Measurements from ENCODE around the gene UTP14C.

The UTP14C gene

GRCh38 chr13:52012512-52012836 is 12.0 kb upstream of the UTP14C start:
- Histone ChIP-seq H3K18ac (ENCODE audit: low read depth in 1 of 2, low read length in 2 of 2) (peak overlapping the region; percentile 5 to 13), H2BK12ac (ENCODE audit: low read length in 2 of 2) (no peak overlapping the region), H3K36me3 (ENCODE audit: control insufficient read depth in 1 of 2, insufficient read depth in 2 of 2, low read depth in 1 of 2, low read length in 2 of 2) (peaks cover 2 to 7% of the 10 kb centered on the region in 2 experiments), H2BK120ac (ENCODE audit: low read depth, low read length) (peak overlapping the region; percentile 2), H3K4me3 (ENCODE audit: insufficient read depth in 1 of 2, low read depth in 1 of 2, low read length in 2 of 2) (peak overlapping the region; percentile 58 to 97), H3K23ac (ENCODE audit: low read length in 2 of 2) (no peak overlapping the region), H3K27me3 (ENCODE audit: control insufficient read depth in 1 of 2, insufficient read depth in 1 of 2, low read length in 2 of 2) (peaks cover 5 to 28% of the 10 kb centered on the region in 2 experiments), H3K4me2 (ENCODE audit: low read length, poor library complexity, severe bottlenecking) (peak overlapping the region; percentile 47), H3K27ac (ENCODE audit: low read length, poor library complexity, severe bottlenecking) (peak overlapping the region; percentile 4), H2BK5ac (ENCODE audit: low read depth, low read length, poor library complexity, severe bottlenecking) (no peak overlapping the region), H3K4ac (ENCODE audit: low read depth in 1 of 2, low read length in 2 of 2) (peak overlapping the region in 1 of 2 experiments; percentile 81), H3K9ac (ENCODE audit: low read length) (peak overlapping the region; percentile 95), H4K91ac (ENCODE audit: low read length) (peak overlapping the region; percentile 6), H3K14ac (ENCODE audit: low read length in 2 of 2) (no peak overlapping the region), H2BK15ac (ENCODE audit: low read depth, poor library complexity, severe bottlenecking) (no peak overlapping the region), H2AFZ (ENCODE audit: low read depth, low read length) (no peak overlapping the region), H4K8ac (ENCODE audit: low read length) (no peak overlapping the region), H3K9me3 (ENCODE audit: control insufficient read depth, low read length) (no peaks in the 10 kb centered on the region), H2AK5ac (ENCODE audit: low read length, severe bottlenecking) (no peak overlapping the region), H3K4me1 (ENCODE audit: control insufficient read depth, insufficient read depth, low read depth, low read length) (peaks cover 4% of the 10 kb centered on the region), H3K79me1 (replicated peaks; ENCODE audit: low read length, poor library complexity, severe bottlenecking) (peaks cover 21% of the 10 kb centered on the region)
- DNase-seq = no peak
- WGBS = 1% methylated on average over 8 of the region's 8 CpGs

GRCh38 chr13:52016296-52016695 is 8.2 kb upstream of the UTP14C start:
- H2BK12ac ChIP-seq (ENCODE audit: low read length in 2 of 2) = no peak overlapping the region
- H3K23ac ChIP-seq (ENCODE audit: low read length in 2 of 2) = no peak overlapping the region
- H3K18ac ChIP-seq (ENCODE audit: low read depth in 1 of 2, low read length in 2 of 2) = no peak overlapping the region
- no peaks in the 10 kb centered on the region for H3K9me3 ChIP-seq (ENCODE audit: control insufficient read depth, low read length)
- no peak overlapping the region for H3K9ac ChIP-seq (ENCODE audit: low read length)
- no peak overlapping the region for H3K4ac ChIP-seq (ENCODE audit: low read depth in 1 of 2, low read length in 2 of 2)
- no peak overlapping the region for H3K27ac ChIP-seq (ENCODE audit: low read length, poor library complexity, severe bottlenecking)
- no peak overlapping the region for H2BK5ac ChIP-seq (ENCODE audit: low read depth, low read length, poor library complexity, severe bottlenecking)
- H3K4me1 ChIP-seq (ENCODE audit: control insufficient read depth, insufficient read depth, low read depth, low read length) = peaks cover under 1% of the 10 kb centered on the region
- 97% methylated on average over 3 of the region's 3 CpGs for WGBS
- peaks cover 12 to 30% of the 10 kb centered on the region in 2 experiments for H3K36me3 ChIP-seq (ENCODE audit: control insufficient read depth in 1 of 2, insufficient read depth in 2 of 2, low read depth in 1 of 2, low read length in 2 of 2)
- H4K91ac ChIP-seq (ENCODE audit: low read length) = no peak overlapping the region
- no peak overlapping the region for H4K8ac ChIP-seq (ENCODE audit: low read length)
- H3K79me1 ChIP-seq (replicated peaks; ENCODE audit: low read length, poor library complexity, severe bottlenecking) = peaks cover 27% of the 10 kb centered on the region
- no peak overlapping the region for H3K14ac ChIP-seq (ENCODE audit: low read length in 2 of 2)
- H2BK120ac ChIP-seq (ENCODE audit: low read depth, low read length) = no peak overlapping the region
- H2AFZ ChIP-seq (ENCODE audit: low read depth, low read length) = no peak overlapping the region
- no peaks in the 10 kb centered on the region for H3K27me3 ChIP-seq (ENCODE audit: control insufficient read depth in 1 of 2, insufficient read depth in 1 of 2, low read length in 2 of 2)
- H3K4me3 ChIP-seq (ENCODE audit: insufficient read depth in 1 of 2, low read depth in 1 of 2, low read length in 2 of 2) = no peak overlapping the region
- no peak overlapping the region for H3K4me2 ChIP-seq (ENCODE audit: low read length, poor library complexity, severe bottlenecking)
- DNase-seq = no peak
- H2BK15ac ChIP-seq (ENCODE audit: low read depth, poor library complexity, severe bottlenecking) = no peak overlapping the region
- no peak overlapping the region for H2AK5ac ChIP-seq (ENCODE audit: low read length, severe bottlenecking)

- no peak overlapping the region for H2BK12ac ChIP-seq (ENCODE audit: low read length in 2 of 2)
- no peak overlapping the region for H3K9ac ChIP-seq (ENCODE audit: low read length)
- H3K4ac ChIP-seq (ENCODE audit: low read depth in 1 of 2, low read length in 2 of 2) = no peak overlapping the region
- no peak overlapping the region for H3K27ac ChIP-seq (ENCODE audit: low read length, poor library complexity, severe bottlenecking)
- no peak overlapping the region for H2BK15ac ChIP-seq (ENCODE audit: low read depth, poor library complexity, severe bottlenecking)
- no peak overlapping the region for H2AK5ac ChIP-seq (ENCODE audit: low read length, severe bottlenecking)
- H3K14ac ChIP-seq (ENCODE audit: low read length in 2 of 2) = no peak overlapping the region
- no peak overlapping the region for H3K4me2 ChIP-seq (ENCODE audit: low read length, poor library complexity, severe bottlenecking)
- no peak overlapping the region for H2BK120ac ChIP-seq (ENCODE audit: low read depth, low read length)
- H3K4me3 ChIP-seq (ENCODE audit: insufficient read depth in 1 of 2, low read depth in 1 of 2, low read length in 2 of 2) = no peak overlapping the region
- no peaks in the 10 kb centered on the region for H3K4me1 ChIP-seq (ENCODE audit: control insufficient read depth, insufficient read depth, low read depth, low read length)
- H3K27me3 ChIP-seq (ENCODE audit: control insufficient read depth in 1 of 2, insufficient read depth in 1 of 2, low read length in 2 of 2) = no peaks in the 10 kb centered on the region
- no peak for DNase-seq
- H3K79me1 ChIP-seq (replicated peaks; ENCODE audit: low read length, poor library complexity, severe bottlenecking) = peaks cover 35% of the 10 kb centered on the region
- H3K18ac ChIP-seq (ENCODE audit: low read depth in 1 of 2, low read length in 2 of 2) = no peak overlapping the region
- no peaks in the 10 kb centered on the region for H3K9me3 ChIP-seq (ENCODE audit: control insufficient read depth, low read length)
- H3K36me3 ChIP-seq (ENCODE audit: control insufficient read depth in 1 of 2, insufficient read depth in 2 of 2, low read depth in 1 of 2, low read length in 2 of 2) = peaks cover 22 to 63% of the 10 kb centered on the region in 2 experiments
- H4K91ac ChIP-seq (ENCODE audit: low read length) = no peak overlapping the region
- no peak overlapping the region for H3K23ac ChIP-seq (ENCODE audit: low read length in 2 of 2)
- no peak overlapping the region for H4K8ac ChIP-seq (ENCODE audit: low read length)
- H2BK5ac ChIP-seq (ENCODE audit: low read depth, low read length, poor library complexity, severe bottlenecking) = no peak overlapping the region
- WGBS = over 99% methylated on average over 2 of the region's 3 CpGs
- H2AFZ ChIP-seq (ENCODE audit: low read depth, low read length) = no peak overlapping the region
Measured at GRCh38 chr13:52020191-52020590, 4.3 kb upstream of the UTP14C start.

GRCh38 chr13:52022356-52022755 is 2.1 kb upstream of the UTP14C start:
- Histone ChIP-seq H4K91ac (ENCODE audit: low read length) (no peak overlapping the region), H3K27me3 (ENCODE audit: control insufficient read depth in 1 of 2, insufficient read depth in 1 of 2, low read length in 2 of 2) (no peaks in the 10 kb centered on the region), H2BK12ac (ENCODE audit: low read length in 2 of 2) (no peak overlapping the region), H3K27ac (ENCODE audit: low read length, poor library complexity, severe bottlenecking) (no peak overlapping the region), H3K9ac (ENCODE audit: low read length) (no peak overlapping the region), H3K4me2 (ENCODE audit: low read length, poor library complexity, severe bottlenecking) (no peak overlapping the region), H3K4me1 (ENCODE audit: control insufficient read depth, insufficient read depth, low read depth, low read length) (peaks cover 2% of the 10 kb centered on the region), H3K79me1 (replicated peaks; ENCODE audit: low read length, poor library complexity, severe bottlenecking) (peaks cover 45% of the 10 kb centered on the region), H3K18ac (ENCODE audit: low read depth in 1 of 2, low read length in 2 of 2) (no peak overlapping the region), H3K14ac (ENCODE audit: low read length in 2 of 2) (no peak overlapping the region), H2AK5ac (ENCODE audit: low read length, severe bottlenecking) (no peak overlapping the region), H3K4me3 (ENCODE audit: insufficient read depth in 1 of 2, low read depth in 1 of 2, low read length in 2 of 2) (no peak overlapping the region), H3K36me3 (ENCODE audit: control insufficient read depth in 1 of 2, insufficient read depth in 2 of 2, low read depth in 1 of 2, low read length in 2 of 2) (peaks cover 23 to 83% of the 10 kb centered on the region in 2 experiments), H2BK5ac (ENCODE audit: low read depth, low read length, poor library complexity, severe bottlenecking) (no peak overlapping the region), H2BK120ac (ENCODE audit: low read depth, low read length) (no peak overlapping the region), H3K9me3 (ENCODE audit: control insufficient read depth, low read length) (peaks cover 6% of the 10 kb centered on the region), H2AFZ (ENCODE audit: low read depth, low read length) (no peak overlapping the region), H4K8ac (ENCODE audit: low read length) (no peak overlapping the region), H3K4ac (ENCODE audit: low read depth in 1 of 2, low read length in 2 of 2) (no peak overlapping the region), H2BK15ac (ENCODE audit: low read depth, poor library complexity, severe bottlenecking) (no peak overlapping the region), H3K23ac (ENCODE audit: low read length in 2 of 2) (no peak overlapping the region)
- WGBS = 100% methylated on average over 2 of the region's 2 CpGs
- DNase-seq = no peak
